ENCODE measurements around the gene NMNAT2. TPM values are rescaled to one million over a fixed set of nuclear protein-coding genes. Genes with fewer than 3 reads are reported as not detected.

NMNAT2 gene
- total and polyA plus RNA-seq, 2 of the 13 experiments (the other 11 are each of a cell fraction or from before 2014, with no cell fraction given), result not detected

GRCh38 chr1:183318433-183318832 lies 99.7 kb downstream of the NMNAT2 start (continued):
- TF ChIP-seq FUBP1 (CRISPR knock-in tag; IDR thresholded peaks at IDR 0.05; ENCODE audit: borderline replicate concordance) (no peak), CEBPG (CRISPR knock-in tag; IDR thresholded peaks at IDR 0.05) (peak; percentile 84), ZNF121 (CRISPR knock-in tag; IDR thresholded peaks at IDR 0.05) (no peak)

GRCh38 chr1:183315991-183316758 lies 102.0 kb downstream of the NMNAT2 start:
- in situ Hi-C loops (cut with HindIII; ENCODE audit: extremely low pct_ligation_motif_present, low pct_unique_long_range_greater_than_20kb), result no loop called here
- DNase-seq (ENCODE audit: low spot score) (no peak), ATAC-seq (no peak; the same call in 2 of the 3 replicates), FAIRE-seq (no peak)
- H3K27me3 ChIP-seq (ENCODE audit: control insufficient read depth in 1 of 2, insufficient read depth in 2 of 2, low read length in 2 of 2), result 0 out of 5 replicates have a peak, but pooled peaks cover 1 to 3% of the 10 kb centered on the region in 2 experiments
- no peak overlapping the region for H3K4me2 ChIP-seq (ENCODE audit: low read depth, low read length)
- H3K9me3 ChIP-seq (ENCODE audit: low read length), result no peaks in the 10 kb centered on the region
- BruUV-seq (replicated peaks), result no TSS peak
- no peaks in the 10 kb centered on the region for H3K36me3 ChIP-seq (replicated peaks in 1 of 2; ENCODE audit: control insufficient read depth in 1 of 2, insufficient read depth in 2 of 2, low read length in 2 of 2)
- H3K4me3 ChIP-seq (replicated peaks in 1 of 3; ENCODE audit: insufficient read depth in 1 of 3, low read depth in 2 of 3, low read length in 3 of 3), result no peak overlapping the region
- TF ChIP-seq ZNF263 (CRISPR knock-in tag; IDR thresholded peaks at IDR 0.05), result 0 out of 2 replicates have a peak, but pooled peaks have one; percentile 24
- TF ChIP-seq ZSCAN30 (CRISPR knock-in tag; IDR thresholded peaks at IDR 0.05), result no peak
- no peak overlapping the region for H3K9ac ChIP-seq (ENCODE audit: insufficient read depth, low read depth, low read length)
- WGBS (ENCODE audit: low lambda C conversion rate), result 6% methylated on average over 5 of the region's 6 CpGs
- ChIA-PET POLR2A (no interaction called here), CTCF (ENCODE audit: low intra/inter-chr PET ratio, low total read pairs) (no interaction called here)
- no peaks in the 10 kb centered on the region for H4K20me1 ChIP-seq (ENCODE audit: insufficient read depth, low read length)
- H2AFZ ChIP-seq (ENCODE audit: low read length), result no peak overlapping the region
- H3K4me1 ChIP-seq (ENCODE audit: insufficient read depth, low read length), result no peaks in the 10 kb centered on the region
- intact Hi-C loops (cut with micrococcal nuclease; ENCODE audit: unreplicated experiment), result no loop called here
- H3K79me2 ChIP-seq (ENCODE audit: insufficient read depth, low read length), result no peaks in the 10 kb centered on the region
- H3K27ac ChIP-seq (ENCODE audit: extremely low read length, insufficient read depth, low read length), result no peak overlapping the region

Data from HepG2 (cell line).